Measurements from ENCODE around the gene SLC66A1.

SLC66A1 gene

GRCh38 chr1:19363536-19364152 lies 51.5 kb downstream of the SLC66A1 start:
- no peaks in the 10 kb centered on the region for H3K9me3 ChIP-seq (ENCODE audit: control insufficient read depth, low read length)
- H3K36me3 ChIP-seq (ENCODE audit: control insufficient read depth, insufficient read depth, low read length), result peaks cover 5% of the 10 kb centered on the region
- H3K4me3 ChIP-seq (ENCODE audit: low read length), result no peak overlapping the region
- no peaks in the 10 kb centered on the region for H3K27me3 ChIP-seq (ENCODE audit: control insufficient read depth, insufficient read depth, low read length)
- no peak overlapping the region for H3K9ac ChIP-seq (ENCODE audit: low read length)
- H3K4me1 ChIP-seq (ENCODE audit: control insufficient read depth, insufficient read depth, low read length), result peaks cover 23% of the 10 kb centered on the region

GRCh38 chr1:19365721-19366120 lies 53.6 kb downstream of the SLC66A1 start:
- H3K36me3 ChIP-seq (ENCODE audit: control insufficient read depth, insufficient read depth, low read length), result peaks cover 8% of the 10 kb centered on the region
- H3K9me3 ChIP-seq (ENCODE audit: control insufficient read depth, low read length), result no peaks in the 10 kb centered on the region
- H3K9ac ChIP-seq (ENCODE audit: low read length), result no peak overlapping the region
- peaks cover 32% of the 10 kb centered on the region for H3K4me1 ChIP-seq (ENCODE audit: control insufficient read depth, insufficient read depth, low read length)
- H3K4me3 ChIP-seq (ENCODE audit: low read length), result no peak overlapping the region
- H3K27me3 ChIP-seq (ENCODE audit: control insufficient read depth, insufficient read depth, low read length), result no peaks in the 10 kb centered on the region

DNA sequence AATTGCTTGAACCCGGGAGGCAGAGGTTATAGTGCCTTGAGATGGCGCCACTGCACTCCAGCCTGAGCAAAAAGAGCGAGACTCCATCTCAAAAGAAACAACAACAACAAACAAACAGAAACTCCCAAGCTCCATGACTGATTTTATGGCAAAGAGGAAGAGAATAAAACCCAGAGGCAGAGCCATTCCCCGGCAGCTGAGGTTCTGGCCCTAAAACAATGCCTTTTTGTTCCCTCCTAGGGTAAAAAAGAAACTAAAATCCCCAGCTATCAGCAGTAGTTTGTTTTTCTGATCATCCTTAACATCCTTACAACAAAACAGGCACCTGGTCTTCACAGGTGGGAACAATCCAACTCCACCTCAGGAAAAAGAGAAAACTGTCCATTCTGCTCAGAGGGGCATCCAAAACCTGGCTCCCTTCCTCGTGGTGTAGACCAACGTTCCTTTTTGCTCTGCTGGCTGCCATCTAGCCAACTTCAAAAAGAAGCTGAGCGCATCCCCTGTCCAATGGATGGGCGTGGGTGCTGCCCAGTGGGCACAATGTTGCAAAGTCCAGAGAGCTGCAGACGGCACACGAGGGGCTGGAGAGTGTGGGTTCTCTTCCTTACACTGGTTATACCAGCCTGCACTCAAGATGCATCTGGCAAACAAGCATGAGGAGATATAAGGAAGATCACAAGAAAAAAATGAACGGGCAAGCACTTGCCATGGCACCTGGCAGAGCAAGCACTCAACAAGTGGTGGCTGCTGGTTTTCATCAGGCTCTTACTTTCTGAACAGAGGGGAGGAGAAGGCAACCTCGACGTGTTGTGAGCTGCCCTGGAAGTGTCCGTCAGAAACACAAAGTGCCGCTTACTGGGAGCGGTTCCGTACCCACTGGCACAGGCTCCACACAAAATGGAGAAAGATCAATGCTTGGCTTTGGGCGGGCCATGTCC lies 54.7 kb downstream of the SLC66A1 start:
- Histone ChIP-seq H3K4me3 (ENCODE audit: low read length) (no peak overlapping the region), H3K9ac (ENCODE audit: low read length) (no peak overlapping the region), H3K9me3 (ENCODE audit: control insufficient read depth, low read length) (no peaks in the 10 kb centered on the region), H3K4me1 (ENCODE audit: control insufficient read depth, insufficient read depth, low read length) (peaks cover 34% of the 10 kb centered on the region), H3K36me3 (ENCODE audit: control insufficient read depth, insufficient read depth, low read length) (peaks cover 8% of the 10 kb centered on the region), H3K27me3 (ENCODE audit: control insufficient read depth, insufficient read depth, low read length) (no peaks in the 10 kb centered on the region)

DNA sequence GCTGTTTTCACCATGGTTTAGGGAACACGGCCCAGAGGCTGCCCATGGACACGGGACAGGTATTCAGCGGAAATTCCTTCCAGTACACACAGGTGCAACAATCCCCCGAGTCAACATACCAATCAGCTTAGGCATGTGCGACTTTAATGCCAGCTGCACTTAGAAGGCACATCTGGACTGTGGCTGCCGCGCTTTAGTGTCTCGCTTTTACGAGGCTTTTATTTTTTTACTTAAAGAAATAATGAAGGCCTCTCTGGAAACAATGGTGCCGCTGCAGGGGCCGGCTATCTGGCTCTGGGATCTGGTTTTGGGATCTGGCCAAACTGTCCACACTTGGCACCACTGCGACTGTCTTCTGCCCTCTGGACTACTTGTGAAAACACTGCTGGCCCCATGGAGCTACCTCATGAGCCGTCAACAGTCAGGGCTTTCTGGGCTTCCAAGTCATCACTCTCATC lies 55.5 kb downstream of the SLC66A1 start:
- Histone ChIP-seq H3K27me3 (ENCODE audit: control insufficient read depth, insufficient read depth, low read length) (no peaks in the 10 kb centered on the region), H3K36me3 (ENCODE audit: control insufficient read depth, insufficient read depth, low read length) (peaks cover 8% of the 10 kb centered on the region), H3K9ac (ENCODE audit: low read length) (no peak overlapping the region), H3K4me1 (ENCODE audit: control insufficient read depth, insufficient read depth, low read length) (peaks cover 32% of the 10 kb centered on the region), H3K9me3 (ENCODE audit: control insufficient read depth, low read length) (no peaks in the 10 kb centered on the region), H3K4me3 (ENCODE audit: low read length) (no peak overlapping the region)

DNA sequence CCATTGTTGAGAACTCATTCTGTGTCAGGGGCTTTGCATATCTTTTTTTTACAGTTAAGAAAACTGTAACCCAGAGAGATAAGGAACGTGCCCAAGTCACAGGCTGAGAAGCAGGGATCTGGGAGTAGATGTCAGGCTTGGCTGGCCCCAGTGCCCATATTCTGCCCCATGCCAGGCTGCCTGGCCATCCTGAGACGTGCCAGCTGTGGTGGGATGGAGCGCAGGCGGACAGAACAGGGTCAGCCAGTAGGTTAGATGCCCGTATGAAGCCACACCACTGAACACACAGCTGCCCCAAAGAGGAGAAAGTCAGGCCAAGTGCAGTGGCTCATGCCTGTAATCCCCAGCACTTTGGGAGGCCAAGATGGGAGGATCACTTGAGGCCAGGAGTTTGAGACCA lies 55.9 kb downstream of the SLC66A1 start:
- H3K4me1 ChIP-seq (ENCODE audit: control insufficient read depth, insufficient read depth, low read length), result peaks cover 32% of the 10 kb centered on the region
- peaks cover 8% of the 10 kb centered on the region for H3K36me3 ChIP-seq (ENCODE audit: control insufficient read depth, insufficient read depth, low read length)
- no peak overlapping the region for H3K9ac ChIP-seq (ENCODE audit: low read length)
- H3K9me3 ChIP-seq (ENCODE audit: control insufficient read depth, low read length), result no peaks in the 10 kb centered on the region
- H3K27me3 ChIP-seq (ENCODE audit: control insufficient read depth, insufficient read depth, low read length), result no peaks in the 10 kb centered on the region
- no peak overlapping the region for H3K4me3 ChIP-seq (ENCODE audit: low read length)

DNA sequence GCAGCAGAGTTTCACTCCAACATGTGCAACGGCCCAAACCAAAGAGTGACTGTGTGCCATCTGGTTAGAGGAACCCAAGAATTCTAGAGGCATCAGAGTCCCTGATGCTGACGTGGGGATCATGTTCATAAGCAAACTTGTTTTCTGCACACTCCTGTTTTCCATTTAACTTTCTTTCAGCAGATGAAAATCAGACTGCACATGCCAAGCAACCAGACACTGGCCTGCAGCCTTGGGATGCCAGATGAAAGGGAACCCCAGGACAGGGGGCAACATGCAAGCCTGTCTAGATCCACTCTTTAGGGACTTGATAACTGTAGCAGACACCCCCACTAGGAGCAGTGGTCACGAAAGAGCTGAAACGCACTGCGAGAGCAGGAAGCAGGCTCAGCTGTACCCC lies 56.8 kb downstream of the SLC66A1 start:
- Histone ChIP-seq H3K9me3 (ENCODE audit: control insufficient read depth, low read length) (no peaks in the 10 kb centered on the region), H3K4me3 (ENCODE audit: low read length) (no peak overlapping the region), H3K4me1 (ENCODE audit: control insufficient read depth, insufficient read depth, low read length) (peaks cover 32% of the 10 kb centered on the region), H3K27me3 (ENCODE audit: control insufficient read depth, insufficient read depth, low read length) (no peaks in the 10 kb centered on the region), H3K36me3 (ENCODE audit: control insufficient read depth, insufficient read depth, low read length) (peaks cover 4% of the 10 kb centered on the region), H3K9ac (ENCODE audit: low read length) (no peak overlapping the region)

DNA sequence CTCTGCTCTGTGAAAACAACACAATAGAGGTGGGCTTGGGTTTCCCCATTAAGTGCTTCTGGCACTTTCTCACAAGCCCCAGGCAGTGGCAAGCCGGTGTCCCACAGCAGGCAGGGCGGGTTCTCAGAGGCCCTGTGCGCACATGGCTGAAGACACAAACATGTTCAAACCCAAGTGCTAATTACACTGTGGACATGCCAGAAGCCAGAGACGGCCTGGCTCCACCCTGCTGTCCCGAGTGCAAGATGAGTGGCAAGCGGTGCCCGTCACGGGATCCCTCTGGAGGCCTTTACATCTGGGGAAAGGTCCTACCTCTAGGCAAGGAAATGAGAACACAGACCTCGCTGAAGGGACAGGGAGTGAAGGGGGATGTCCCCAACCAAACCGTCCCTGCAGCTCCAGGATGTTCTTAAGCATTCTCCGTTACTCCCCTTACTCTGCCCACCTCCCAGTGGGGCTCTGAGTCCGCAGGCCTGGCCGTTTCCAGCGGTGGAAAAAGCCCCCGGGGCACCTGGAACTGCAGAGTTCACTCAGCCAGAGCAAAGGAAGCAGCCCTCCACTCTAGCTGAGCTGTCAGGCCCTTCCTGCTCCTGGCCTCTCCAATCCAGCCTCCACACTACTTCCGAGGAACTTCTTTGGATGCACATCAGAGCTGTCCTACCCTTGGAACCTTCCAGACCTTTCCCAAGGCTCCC lies 57.4 kb downstream of the SLC66A1 start:
- Histone ChIP-seq H3K27me3 (ENCODE audit: control insufficient read depth, insufficient read depth, low read length) (no peaks in the 10 kb centered on the region), H3K9me3 (ENCODE audit: control insufficient read depth, low read length) (no peaks in the 10 kb centered on the region), H3K36me3 (ENCODE audit: control insufficient read depth, insufficient read depth, low read length) (peaks cover 3% of the 10 kb centered on the region), H3K9ac (ENCODE audit: low read length) (no peak overlapping the region), H3K4me3 (ENCODE audit: low read length) (no peak overlapping the region), H3K4me1 (ENCODE audit: control insufficient read depth, insufficient read depth, low read length) (peaks cover 32% of the 10 kb centered on the region)

GRCh38 chr1:19370453-19371170 lies 58.5 kb downstream of the SLC66A1 start:
- Histone ChIP-seq H3K36me3 (ENCODE audit: control insufficient read depth, insufficient read depth, low read length) (peaks cover 3% of the 10 kb centered on the region), H3K4me1 (ENCODE audit: control insufficient read depth, insufficient read depth, low read length) (peaks cover 32% of the 10 kb centered on the region), H3K27me3 (ENCODE audit: control insufficient read depth, insufficient read depth, low read length) (no peaks in the 10 kb centered on the region), H3K9me3 (ENCODE audit: control insufficient read depth, low read length) (no peaks in the 10 kb centered on the region), H3K9ac (ENCODE audit: low read length) (no peak overlapping the region), H3K4me3 (ENCODE audit: low read length) (no peak overlapping the region)

DNA sequence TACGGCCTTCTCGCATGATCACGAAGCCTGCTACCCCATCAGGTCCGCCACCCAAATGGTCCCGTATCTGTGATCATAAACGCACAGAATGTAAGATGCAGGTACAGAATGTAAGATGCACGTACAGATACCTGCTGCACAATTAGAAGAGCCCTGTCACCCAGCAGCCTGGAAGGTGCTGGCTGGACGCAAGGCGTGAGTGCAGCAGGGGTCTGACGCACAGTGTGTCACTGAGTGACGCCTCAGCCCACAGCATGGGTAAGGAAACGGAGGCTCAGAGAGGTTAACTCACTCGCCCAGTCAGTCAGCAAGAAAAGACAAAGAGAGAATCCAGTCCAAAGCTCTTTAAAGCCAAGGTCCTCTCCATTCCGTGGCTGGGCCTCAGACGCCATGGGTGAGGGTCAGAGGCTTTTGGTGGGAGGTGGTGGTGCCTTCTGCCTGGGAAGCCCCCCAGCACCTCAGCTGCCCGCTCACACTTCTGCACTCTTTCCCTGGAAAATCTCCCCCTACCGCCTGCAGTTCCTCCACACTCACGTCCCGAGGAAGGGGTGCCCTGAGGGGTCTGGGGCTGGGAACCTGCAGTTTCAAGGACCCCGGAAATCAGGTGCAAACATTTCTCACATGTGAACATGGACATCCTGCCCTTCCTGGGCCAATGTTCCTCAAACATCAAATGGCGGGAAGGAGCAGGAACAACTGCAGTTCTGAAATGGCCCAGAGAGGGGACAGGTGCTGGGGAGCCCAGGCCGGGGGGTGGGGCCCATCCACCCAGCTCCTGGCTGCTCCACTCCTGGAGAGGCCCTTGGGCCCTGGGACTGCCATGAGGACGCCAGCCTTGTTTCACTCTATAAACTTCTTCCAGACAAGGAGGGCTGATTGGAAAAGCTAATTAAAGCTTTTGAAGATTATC lies 59.4 kb downstream of the SLC66A1 start:
- peaks cover 36% of the 10 kb centered on the region for H3K4me1 ChIP-seq (ENCODE audit: control insufficient read depth, insufficient read depth, low read length)
- no peaks in the 10 kb centered on the region for H3K27me3 ChIP-seq (ENCODE audit: control insufficient read depth, insufficient read depth, low read length)
- H3K9ac ChIP-seq (ENCODE audit: low read length), result no peak overlapping the region
- H3K36me3 ChIP-seq (ENCODE audit: control insufficient read depth, insufficient read depth, low read length), result peaks cover 3% of the 10 kb centered on the region
- H3K4me3 ChIP-seq (ENCODE audit: low read length), result no peak overlapping the region
- no peaks in the 10 kb centered on the region for H3K9me3 ChIP-seq (ENCODE audit: control insufficient read depth, low read length)

GRCh38 chr1:19372136-19372514 lies 60.0 kb downstream of the SLC66A1 start:
- Histone ChIP-seq H3K36me3 (ENCODE audit: control insufficient read depth, insufficient read depth, low read length) (peaks cover 3% of the 10 kb centered on the region), H3K9me3 (ENCODE audit: control insufficient read depth, low read length) (no peaks in the 10 kb centered on the region), H3K9ac (ENCODE audit: low read length) (no peak overlapping the region), H3K27me3 (ENCODE audit: control insufficient read depth, insufficient read depth, low read length) (no peaks in the 10 kb centered on the region), H3K4me3 (ENCODE audit: low read length) (no peak overlapping the region), H3K4me1 (ENCODE audit: control insufficient read depth, insufficient read depth, low read length) (peaks cover 34% of the 10 kb centered on the region)

DNA sequence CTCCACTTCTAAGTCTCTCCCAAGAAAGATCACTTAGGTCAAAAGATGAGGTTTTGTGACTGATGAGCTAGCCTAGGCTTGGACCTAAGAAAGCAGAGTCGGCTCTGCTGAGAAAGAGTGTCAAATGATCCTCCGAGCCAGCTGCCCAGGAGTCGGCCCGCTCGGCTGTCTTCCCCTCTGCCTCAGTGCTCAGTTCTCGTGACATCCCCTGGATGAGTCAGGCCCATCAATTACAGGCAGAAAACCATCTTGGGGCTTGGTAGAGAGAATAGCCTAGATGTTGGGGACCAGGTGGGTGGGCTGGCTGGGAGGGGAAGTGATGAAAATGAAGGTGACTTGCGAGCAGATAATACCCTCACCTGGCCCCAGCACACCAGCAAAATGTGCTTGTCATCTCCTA lies 60.5 kb downstream of the SLC66A1 start:
- Histone ChIP-seq H3K4me1 (ENCODE audit: control insufficient read depth, insufficient read depth, low read length) (peaks cover 34% of the 10 kb centered on the region), H3K4me3 (ENCODE audit: low read length) (no peak overlapping the region), H3K36me3 (ENCODE audit: control insufficient read depth, insufficient read depth, low read length) (peaks cover 3% of the 10 kb centered on the region), H3K9me3 (ENCODE audit: control insufficient read depth, low read length) (no peaks in the 10 kb centered on the region), H3K9ac (ENCODE audit: low read length) (no peak overlapping the region), H3K27me3 (ENCODE audit: control insufficient read depth, insufficient read depth, low read length) (no peaks in the 10 kb centered on the region)
